ENCODE data around the gene BRPF3. TPM values are rescaled to one million over a fixed set of nuclear protein-coding genes. Genes with fewer than 3 reads are reported as not detected.

The BRPF3 gene
- total and polyA plus RNA-seq, 4 donors: 7.5 to 20.0 (median 13.7) TPM

GRCh38 chr6:36149476-36149875 lies 47.1 kb upstream of the BRPF3 start:
- Histone ChIP-seq H3K27me3 (ENCODE audit: control insufficient read depth in 4 of 4, insufficient read depth in 4 of 4, low read length in 3 of 4) (no peaks in the 10 kb centered on the region), H3K9ac (ENCODE audit: low read depth in 1 of 2, low read length in 2 of 2) (no peak overlapping the region), H3K36me3 (ENCODE audit: control insufficient read depth in 4 of 4, insufficient read depth in 3 of 4, low read depth in 1 of 4, low read length in 3 of 4) (no peaks in the 10 kb centered on the region), H3K4me1 (ENCODE audit: control insufficient read depth in 4 of 4, insufficient read depth in 4 of 4, low read length in 3 of 4) (peaks cover 0 to 1% (median 0%) of the 10 kb centered on the region in 4 donors), H3K9me3 (ENCODE audit: control insufficient read depth in 4 of 4, low read length in 3 of 4) (peaks cover 0 to 2% (median 0%) of the 10 kb centered on the region in 4 donors), H3K27ac (ENCODE audit: low read depth in 1 of 2, low read length in 2 of 2) (no peak overlapping the region), H3K4me3 (ENCODE audit: low read depth in 1 of 3, low read length in 3 of 3) (no peak overlapping the region)
- no peak for DNase-seq (ENCODE audit: low spot score)
- no peak for TF ChIP-seq NR2F2 (IDR thresholded peaks at IDR 0.05)
- no peak for TF ChIP-seq FOXA1 (IDR thresholded peaks at IDR 0.05)
- no peak for TF ChIP-seq MAX (IDR thresholded peaks at IDR 0.05)
- TF ChIP-seq ZBTB33 (IDR thresholded peaks at IDR 0.05): no peak
- no peak for TF ChIP-seq RAD21 (IDR thresholded peaks at IDR 0.05)
- TF ChIP-seq REST (IDR thresholded peaks at IDR 0.05): no peak
- TF ChIP-seq RXRA (IDR thresholded peaks at IDR 0.05): no peak
- TF ChIP-seq GABPA (IDR thresholded peaks at IDR 0.05 in 1 of 2, conservative IDR thresholded peaks at IDR 0.05 in 1 of 2): no peak
- TF ChIP-seq SP1 (IDR thresholded peaks at IDR 0.05): no peak

GRCh38 chr6:36150283-36150682 lies 46.3 kb upstream of the BRPF3 start:
- H3K27ac ChIP-seq (ENCODE audit: low read depth in 1 of 2, low read length in 2 of 2): no peak overlapping the region
- 60% methylated on average over 3 of the region's 3 CpGs for WGBS
- H3K4me1 ChIP-seq (ENCODE audit: control insufficient read depth in 4 of 4, insufficient read depth in 4 of 4, low read length in 3 of 4): peaks cover 0 to 1% (median 0%) of the 10 kb centered on the region in 4 donors
- no peaks in the 10 kb centered on the region for H3K27me3 ChIP-seq (ENCODE audit: control insufficient read depth in 4 of 4, insufficient read depth in 4 of 4, low read length in 3 of 4)
- no peak overlapping the region for H3K9ac ChIP-seq (ENCODE audit: low read depth in 1 of 2, low read length in 2 of 2)
- no peaks in the 10 kb centered on the region for H3K36me3 ChIP-seq (ENCODE audit: control insufficient read depth in 4 of 4, insufficient read depth in 3 of 4, low read depth in 1 of 4, low read length in 3 of 4)
- TF ChIP-seq RAD21 (IDR thresholded peaks at IDR 0.05) (no peak), GABPA (IDR thresholded peaks at IDR 0.05 in 1 of 2, conservative IDR thresholded peaks at IDR 0.05 in 1 of 2) (no peak), HNF4A (conservative IDR thresholded peaks at IDR 0.05) (no peak), EGR1 (IDR thresholded peaks at IDR 0.05; ENCODE audit: low read depth in 2 of 2) (no peak), SP1 (IDR thresholded peaks at IDR 0.05) (no peak), MAX (IDR thresholded peaks at IDR 0.05) (no peak), HNF4G (IDR thresholded peaks at IDR 0.05) (no peak), RXRA (IDR thresholded peaks at IDR 0.05) (no peak), FOXA2 (IDR thresholded peaks at IDR 0.05) (no peak), YY1 (IDR thresholded peaks at IDR 0.05) (no peak), ZBTB33 (IDR thresholded peaks at IDR 0.05) (no peak), ATF3 (IDR thresholded peaks at IDR 0.05) (no peak), FOXA1 (IDR thresholded peaks at IDR 0.05) (no peak), TAF1 (conservative IDR thresholded peaks at IDR 0.05) (no peak), JUND (IDR thresholded peaks at IDR 0.05) (no peak), CTCF (IDR thresholded peaks at IDR 0.05; ENCODE audit: low read depth, low read length, missing input control) (no peak), REST (IDR thresholded peaks at IDR 0.05) (no peak)
- no peak for DNase-seq (ENCODE audit: low spot score)
- peaks cover 0 to 2% (median 0%) of the 10 kb centered on the region in 4 donors for H3K9me3 ChIP-seq (ENCODE audit: control insufficient read depth in 4 of 4, low read length in 3 of 4)
- H3K4me3 ChIP-seq (ENCODE audit: low read depth in 1 of 3, low read length in 3 of 3): no peak overlapping the region
